ENCODE data around the gene MCCC1.

The MCCC1 gene

GRCh38 chr3:183085634-183086390, 13.5 kb downstream of the MCCC1 start:
- Histone ChIP-seq H3K36me3 (peaks cover 64% of the 10 kb centered on the region), H3K27ac (no peak overlapping the region)

DNA sequence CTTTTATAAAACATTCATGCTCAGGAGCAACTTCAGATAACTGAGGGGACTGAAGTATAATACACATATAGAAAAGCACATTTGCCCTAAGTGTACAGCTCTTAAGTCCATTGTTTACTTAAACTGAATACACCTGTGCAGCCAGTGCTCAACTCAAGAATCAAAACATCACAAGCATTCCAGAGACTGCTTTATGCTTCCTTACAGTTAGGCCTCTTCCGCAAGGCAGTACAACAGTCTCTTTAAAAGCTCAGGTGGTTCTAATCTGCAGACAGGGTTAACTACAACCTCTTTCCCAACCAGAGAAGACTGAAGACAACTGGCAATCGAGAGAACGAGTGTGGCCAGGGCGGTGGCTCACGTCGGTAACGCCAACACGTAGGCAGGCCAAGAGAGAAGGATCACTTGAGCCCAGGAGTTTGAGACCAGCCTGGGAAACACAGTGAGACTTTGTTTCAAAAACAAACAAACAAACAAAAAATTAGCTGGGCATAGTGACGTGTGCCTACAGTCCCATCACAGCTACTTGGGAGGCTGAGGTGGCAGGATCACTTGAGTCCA, 16.9 kb downstream of the MCCC1 start:
- H3K27ac ChIP-seq = no peak overlapping the region
- peaks cover 49% of the 10 kb centered on the region for H3K36me3 ChIP-seq
- H3K27me3 ChIP-seq = no peaks in the 10 kb centered on the region
- TF ChIP-seq, protein P1, sequence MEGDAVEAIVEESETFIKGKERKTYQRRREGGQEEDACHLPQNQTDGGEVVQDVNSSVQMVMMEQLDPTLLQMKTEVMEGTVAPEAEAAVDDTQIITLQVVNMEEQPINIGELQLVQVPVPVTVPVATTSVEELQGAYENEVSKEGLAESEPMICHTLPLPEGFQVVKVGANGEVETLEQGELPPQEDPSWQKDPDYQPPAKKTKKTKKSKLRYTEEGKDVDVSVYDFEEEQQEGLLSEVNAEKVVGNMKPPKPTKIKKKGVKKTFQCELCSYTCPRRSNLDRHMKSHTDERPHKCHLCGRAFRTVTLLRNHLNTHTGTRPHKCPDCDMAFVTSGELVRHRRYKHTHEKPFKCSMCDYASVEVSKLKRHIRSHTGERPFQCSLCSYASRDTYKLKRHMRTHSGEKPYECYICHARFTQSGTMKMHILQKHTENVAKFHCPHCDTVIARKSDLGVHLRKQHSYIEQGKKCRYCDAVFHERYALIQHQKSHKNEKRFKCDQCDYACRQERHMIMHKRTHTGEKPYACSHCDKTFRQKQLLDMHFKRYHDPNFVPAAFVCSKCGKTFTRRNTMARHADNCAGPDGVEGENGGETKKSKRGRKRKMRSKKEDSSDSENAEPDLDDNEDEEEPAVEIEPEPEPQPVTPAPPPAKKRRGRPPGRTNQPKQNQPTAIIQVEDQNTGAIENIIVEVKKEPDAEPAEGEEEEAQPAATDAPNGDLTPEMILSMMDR (IDR thresholded peaks at IDR 0.05) = no peak
- no peaks in the 10 kb centered on the region for H3K4me1 ChIP-seq (ENCODE audit: control insufficient read depth in 1 of 2, insufficient read depth in 1 of 2, low read depth in 1 of 2, low read length in 1 of 2)
- H3K9me3 ChIP-seq = no peaks in the 10 kb centered on the region
- no peak overlapping the region for H3K4me3 ChIP-seq (ENCODE audit: low read depth in 1 of 2, low read length in 1 of 2)

More at GRCh38 chr3:183085634-183086390, 13.5 kb downstream of the MCCC1 start:
- Histone ChIP-seq H3K4me1 (ENCODE audit: control insufficient read depth in 1 of 2, insufficient read depth in 1 of 2, low read depth in 1 of 2, low read length in 1 of 2) (no peaks in the 10 kb centered on the region), H3K9me3 (no peaks in the 10 kb centered on the region), H3K4me3 (ENCODE audit: low read depth in 1 of 2, low read length in 1 of 2) (no peak overlapping the region), H3K27me3 (no peaks in the 10 kb centered on the region)
- TF ChIP-seq, protein P1 (IDR thresholded peaks at IDR 0.05) = no peak

GRCh38 chr3:183081459-183082183, 17.7 kb downstream of the MCCC1 start:
- Histone ChIP-seq H3K9me3 (no peaks in the 10 kb centered on the region), H3K27me3 (no peaks in the 10 kb centered on the region), H3K27ac (no peak overlapping the region), H3K4me3 (ENCODE audit: low read depth in 1 of 2, low read length in 1 of 2) (no peak overlapping the region), H3K4me1 (ENCODE audit: control insufficient read depth in 1 of 2, insufficient read depth in 1 of 2, low read depth in 1 of 2, low read length in 1 of 2) (no peaks in the 10 kb centered on the region), H3K36me3 (peaks cover 44% of the 10 kb centered on the region)
- TF ChIP-seq, protein P1 (IDR thresholded peaks at IDR 0.05) = no peak

DNA sequence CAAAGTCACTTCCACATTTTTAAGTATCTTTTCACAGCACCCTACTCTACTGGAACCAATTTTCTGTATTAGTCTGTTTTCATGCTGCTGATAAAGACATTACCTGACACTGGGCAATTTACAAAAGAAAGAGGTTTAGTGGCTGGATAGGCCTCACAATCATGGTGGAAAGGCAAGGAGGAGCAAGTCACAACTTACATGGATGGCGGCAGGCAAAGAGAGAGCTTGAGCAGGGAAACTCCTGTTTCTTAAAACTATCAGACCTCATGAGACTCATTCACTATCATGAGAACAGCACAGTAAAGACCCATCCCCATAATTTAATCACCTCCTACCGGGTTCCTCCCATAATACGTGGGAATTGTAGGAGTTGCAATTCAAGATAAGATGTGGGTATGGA, 18.7 kb downstream of the MCCC1 start:
- Histone ChIP-seq H3K27ac (no peak overlapping the region), H3K9me3 (no peaks in the 10 kb centered on the region), H3K4me3 (ENCODE audit: low read depth in 1 of 2, low read length in 1 of 2) (no peak overlapping the region), H3K27me3 (no peaks in the 10 kb centered on the region), H3K4me1 (ENCODE audit: control insufficient read depth in 1 of 2, insufficient read depth in 1 of 2, low read depth in 1 of 2, low read length in 1 of 2) (no peaks in the 10 kb centered on the region), H3K36me3 (peaks cover 36% of the 10 kb centered on the region)
- TF ChIP-seq, protein P1 (IDR thresholded peaks at IDR 0.05) = no peak

DNA sequence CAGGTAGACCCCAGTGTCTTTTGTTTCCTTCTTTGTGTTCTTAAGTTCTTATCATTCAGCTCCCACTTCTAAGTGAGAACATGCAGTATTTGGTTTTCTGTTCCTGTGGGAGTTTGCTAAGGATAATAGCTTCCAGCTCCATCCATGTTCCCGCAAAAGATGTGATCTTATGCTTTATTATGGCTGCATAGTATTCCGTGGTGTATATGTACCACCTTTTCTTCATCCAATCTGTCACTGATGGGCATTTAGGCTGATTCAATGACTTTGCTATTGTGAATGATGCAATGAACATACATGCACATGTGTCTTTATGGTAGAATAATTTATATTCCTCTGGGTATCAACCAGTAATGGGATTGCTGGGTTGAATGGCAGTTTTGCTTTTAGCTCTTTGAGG, 24.4 kb downstream of the MCCC1 start:
- H3K36me3 ChIP-seq = peaks cover 17% of the 10 kb centered on the region
- no peaks in the 10 kb centered on the region for H3K27me3 ChIP-seq
- no peak overlapping the region for H3K27ac ChIP-seq
- H3K4me3 ChIP-seq (ENCODE audit: low read depth in 1 of 2, low read length in 1 of 2) = no peak overlapping the region
- H3K9me3 ChIP-seq = no peaks in the 10 kb centered on the region
- TF ChIP-seq, protein P1 (IDR thresholded peaks at IDR 0.05) = no peak
- H3K4me1 ChIP-seq (ENCODE audit: control insufficient read depth in 1 of 2, insufficient read depth in 1 of 2, low read depth in 1 of 2, low read length in 1 of 2) = no peaks in the 10 kb centered on the region
